Glutamatergic neuron (in vitro differentiated cells): ENCODE measurements around the gene PSMB7. TPM values are rescaled to one million over a fixed set of nuclear protein-coding genes. Genes with fewer than 3 reads are reported as not detected.

Experiments used
- DNase-seq: peaks from one replicate; pipeline ENCODE4 v3.0.0; 2022
- H3K27ac Mint-ChIP-seq: one replicate; pipeline ENCODE4 v1.8.0; 2020; ENCODE audit warnings: mild to moderate bottlenecking, mixed read lengths, inconsistent platforms; ENCODE audit not compliant: unreplicated experiment
- H3K27me3 Mint-ChIP-seq: one replicate; pipeline ENCODE4 v1.8.0; 2020; ENCODE audit warnings: mild to moderate bottlenecking, moderate library complexity, mixed read lengths, inconsistent platforms; ENCODE audit not compliant: unreplicated experiment
- H3K36me3 Mint-ChIP-seq: one replicate; pipeline ENCODE4 v1.8.0; 2020; ENCODE audit warnings: mild to moderate bottlenecking, mixed read lengths, inconsistent platforms; ENCODE audit not compliant: unreplicated experiment
- H3K4me1 Mint-ChIP-seq: one replicate; pipeline ENCODE4 v1.8.0; 2020; ENCODE audit warnings: mild to moderate bottlenecking, low read depth, mixed read lengths, inconsistent platforms; ENCODE audit not compliant: unreplicated experiment
- H3K4me3 Mint-ChIP-seq: one replicate; pipeline ENCODE4 v1.8.0; 2020; ENCODE audit warnings: mild to moderate bottlenecking, mixed read lengths, inconsistent platforms; ENCODE audit not compliant: unreplicated experiment
- H3K9me3 Mint-ChIP-seq: one replicate; pipeline ENCODE4 v1.8.0; 2020; ENCODE audit warnings: mild to moderate bottlenecking, moderate library complexity, mixed read lengths, inconsistent platforms; ENCODE audit not compliant: unreplicated experiment
- CTCF ChIP-seq: fragments of 200-600 bp; sonication (generic); IDR thresholded peaks from one replicate; pipeline ENCODE4 v1.5.0; 2021; ENCODE audit not compliant: partially characterized antibody, unreplicated experiment
- long read RNA-seq: library from polyadenylated mRNA; unstranded; transcript quantifications from one replicate; pipeline ENCODE4 v2.0.0, GENCODE V29; 2020; ENCODE audit not compliant: unreplicated experiment
- total RNA-seq: library from RNA; stranded (reverse); fragmentation: NEBNext Ultra II Directional; extraction: Animal tissue kit (Norgen Biotek cat#: 25700); gene quantifications from one replicate; pipeline ENCODE4 v1.2.1, GENCODE V29; 2021; ENCODE audit not compliant: unreplicated experiment

PSMB7 gene
- 185 TPM for total RNA-seq
- long read RNA-seq, transcript PSMB7-201 (8 exons, 980 nt): major isoform, 237 of 259 reads
- long read RNA-seq, partial matches to known transcripts: 7 of 259 reads
- long read RNA-seq, other reads (novel, unspliced or antisense): 15 of 259 reads

- TF ChIP-seq CTCF: peak; percentile 86
Observed at GRCh38 chr9:124415102-124415851, at the start of gene PSMB7. TSS of gene PSMB7 (minus strand) at chr9:124415442. CDS start at chr9:124415425, 17 bp downstream.

GRCh38 chr9:124462739-124463138, 47.5 kb upstream of the PSMB7 start:
- Mint-ChIP-seq H3K9me3 (no peaks in the 10 kb centered on the region), H3K36me3 (peaks cover 7% of the 10 kb centered on the region), H3K4me3 (no peak overlapping the region), H3K27ac (no peak overlapping the region), H3K27me3 (peaks cover 6% of the 10 kb centered on the region), H3K4me1 (no peaks in the 10 kb centered on the region)
- TF ChIP-seq CTCF: no peak
- no peak for DNase-seq

More at GRCh38 chr9:124415102-124415851, at the start of gene PSMB7:
- Mint-ChIP-seq H3K36me3 (no peaks in the 10 kb centered on the region), H3K27ac (peak within 1 kb of the TSS; percentile 97), H3K4me1 (peaks cover 3% of the 10 kb centered on the region), H3K4me3 (peak within 1 kb of the TSS; percentile 98), H3K9me3 (peaks cover 7% of the 10 kb centered on the region), H3K27me3 (peaks cover 6% of the 10 kb centered on the region)
- peak; percentile 96 for DNase-seq

- no peak overlapping the region for H3K4me3 Mint-ChIP-seq
- peaks cover 2% of the 10 kb centered on the region for H3K4me1 Mint-ChIP-seq
- peaks cover 3% of the 10 kb centered on the region for H3K27me3 Mint-ChIP-seq
- no peak for TF ChIP-seq CTCF
- peaks cover 7% of the 10 kb centered on the region for H3K36me3 Mint-ChIP-seq
- peaks cover 2% of the 10 kb centered on the region for H3K9me3 Mint-ChIP-seq
- no peak for DNase-seq
- H3K27ac Mint-ChIP-seq: no peak overlapping the region
Observed at GRCh38 chr9:124458441-124458840, 43.2 kb upstream of the PSMB7 start.

GRCh38 chr9:124457887-124458431, 42.7 kb upstream of the PSMB7 start:
- Mint-ChIP-seq H3K9me3 (peaks cover 2% of the 10 kb centered on the region), H3K4me1 (peaks cover 2% of the 10 kb centered on the region), H3K36me3 (peaks cover 7% of the 10 kb centered on the region), H3K27me3 (peaks cover 3% of the 10 kb centered on the region), H3K27ac (no peak overlapping the region), H3K4me3 (no peak overlapping the region)
- no peak for TF ChIP-seq CTCF
- no peak for DNase-seq
